Measurements from ENCODE around the gene MRM1.

MRM1 gene

GRCh38 chr17:36610474-36610873 lies 9.1 kb downstream of the MRM1 start:
- no peaks in the 10 kb centered on the region for H3K9me3 Mint-ChIP-seq
- H3K27ac Mint-ChIP-seq: no peak overlapping the region

GRCh38 chr17:36611345-36612072 lies 10.1 kb downstream of the MRM1 start:
- Mint-ChIP-seq H3K9me3 (no peaks in the 10 kb centered on the region), H3K36me3 (peaks cover 5% of the 10 kb centered on the region), H3K27ac (no peak overlapping the region), H3K4me3 (no peak overlapping the region), H3K4me1 (peaks cover 12% of the 10 kb centered on the region), H3K27me3 (peaks cover 3% of the 10 kb centered on the region)
- ATAC-seq (ENCODE audit: low read depth) (no peak), DNase-seq (ENCODE audit: low spot score in 2 of 2) (no peak)

More at GRCh38 chr17:36610474-36610873, 9.1 kb downstream of the MRM1 start:
- Mint-ChIP-seq H3K4me1 (peaks cover 19% of the 10 kb centered on the region), H3K27me3 (peaks cover 3% of the 10 kb centered on the region), H3K4me3 (no peak overlapping the region), H3K36me3 (peaks cover 9% of the 10 kb centered on the region)
- no peak for DNase-seq (ENCODE audit: low spot score in 2 of 2)
- no peak for ATAC-seq (ENCODE audit: low read depth)

- ATAC-seq (ENCODE audit: low read depth): no peak
- peaks cover 12% of the 10 kb centered on the region for H3K4me1 Mint-ChIP-seq
- peaks cover 5% of the 10 kb centered on the region for H3K36me3 Mint-ChIP-seq
- no peak overlapping the region for H3K4me3 Mint-ChIP-seq
- H3K27ac Mint-ChIP-seq: no peak overlapping the region
- H3K27me3 Mint-ChIP-seq: peaks cover 3% of the 10 kb centered on the region
- H3K9me3 Mint-ChIP-seq: no peaks in the 10 kb centered on the region
- DNase-seq (ENCODE audit: low spot score in 2 of 2): no peak
Observed at GRCh38 chr17:36612323-36612722, 10.9 kb downstream of the MRM1 start.

GRCh38 chr17:36613155-36613554 lies 11.8 kb downstream of the MRM1 start:
- H3K36me3 Mint-ChIP-seq: peaks cover under 1% of the 10 kb centered on the region
- H3K4me3 Mint-ChIP-seq: no peak overlapping the region
- no peak for ATAC-seq (ENCODE audit: low read depth)
- no peak for DNase-seq (ENCODE audit: low spot score in 2 of 2)
- H3K4me1 Mint-ChIP-seq: peaks cover 8% of the 10 kb centered on the region
- H3K27me3 Mint-ChIP-seq: peaks cover 7% of the 10 kb centered on the region
- H3K27ac Mint-ChIP-seq: no peak overlapping the region
- no peaks in the 10 kb centered on the region for H3K9me3 Mint-ChIP-seq

- Mint-ChIP-seq H3K36me3 (no peaks in the 10 kb centered on the region), H3K27ac (no peak overlapping the region), H3K4me3 (no peak overlapping the region), H3K4me1 (peaks cover 4% of the 10 kb centered on the region), H3K9me3 (no peaks in the 10 kb centered on the region), H3K27me3 (peaks cover 7% of the 10 kb centered on the region)
- ATAC-seq (ENCODE audit: low read depth) (no peak), DNase-seq (ENCODE audit: low spot score in 2 of 2) (no peak)
Observed at GRCh38 chr17:36614081-36614480, 12.7 kb downstream of the MRM1 start.

- Mint-ChIP-seq H3K36me3 (no peaks in the 10 kb centered on the region), H3K9me3 (no peaks in the 10 kb centered on the region), H3K27ac (no peak overlapping the region), H3K4me3 (no peak overlapping the region), H3K27me3 (peaks cover 7% of the 10 kb centered on the region), H3K4me1 (no peaks in the 10 kb centered on the region)
- no peak for ATAC-seq (ENCODE audit: low read depth)
- DNase-seq (ENCODE audit: low spot score in 2 of 2): no peak
Observed at GRCh38 chr17:36614933-36615332, 13.6 kb downstream of the MRM1 start.

- Mint-ChIP-seq H3K36me3 (no peaks in the 10 kb centered on the region), H3K4me1 (no peaks in the 10 kb centered on the region), H3K27me3 (peaks cover 7% of the 10 kb centered on the region), H3K27ac (no peak overlapping the region), H3K9me3 (no peaks in the 10 kb centered on the region), H3K4me3 (no peak overlapping the region)
- no peak for ATAC-seq (ENCODE audit: low read depth)
- no peak for DNase-seq (ENCODE audit: low spot score in 2 of 2)
Observed at GRCh38 chr17:36616061-36617029, 15.0 kb downstream of the MRM1 start.

- H3K4me1 Mint-ChIP-seq: peaks cover 2% of the 10 kb centered on the region
- DNase-seq (ENCODE audit: low spot score in 2 of 2): no peak
- peaks cover 2% of the 10 kb centered on the region for H3K36me3 Mint-ChIP-seq
- H3K27me3 Mint-ChIP-seq: peaks cover 7% of the 10 kb centered on the region
- no peak overlapping the region for H3K4me3 Mint-ChIP-seq
- H3K9me3 Mint-ChIP-seq: no peaks in the 10 kb centered on the region
- no peak overlapping the region for H3K27ac Mint-ChIP-seq
- ATAC-seq (ENCODE audit: low read depth): no peak
Observed at GRCh38 chr17:36617773-36618172, 16.4 kb downstream of the MRM1 start.

GRCh38 chr17:36623281-36623680 lies 21.9 kb downstream of the MRM1 start:
- Mint-ChIP-seq H3K9me3 (no peaks in the 10 kb centered on the region), H3K36me3 (peaks cover 2% of the 10 kb centered on the region), H3K27me3 (no peaks in the 10 kb centered on the region), H3K27ac (no peak overlapping the region), H3K4me1 (peaks cover 2% of the 10 kb centered on the region), H3K4me3 (no peak overlapping the region)
- no peak for ATAC-seq (ENCODE audit: low read depth)
- no peak for DNase-seq (ENCODE audit: low spot score in 2 of 2)

- ATAC-seq (ENCODE audit: low read depth): no peak
- Mint-ChIP-seq H3K4me3 (no peak overlapping the region), H3K27ac (no peak overlapping the region)
Observed at GRCh38 chr17:36625188-36625587, 23.8 kb downstream of the MRM1 start.

GRCh38 chr17:36627101-36627500 lies 25.7 kb downstream of the MRM1 start:
- peaks cover 5% of the 10 kb centered on the region for H3K4me1 Mint-ChIP-seq
- H3K36me3 Mint-ChIP-seq: peaks cover 2% of the 10 kb centered on the region
- no peak for ATAC-seq (ENCODE audit: low read depth)
- H3K4me3 Mint-ChIP-seq: no peak overlapping the region
- no peak overlapping the region for H3K27ac Mint-ChIP-seq
- DNase-seq (ENCODE audit: low spot score in 2 of 2): no peak
- no peaks in the 10 kb centered on the region for H3K9me3 Mint-ChIP-seq
- H3K27me3 Mint-ChIP-seq: peaks cover 2% of the 10 kb centered on the region

More at GRCh38 chr17:36625188-36625587, 23.8 kb downstream of the MRM1 start:
- H3K27me3 Mint-ChIP-seq: peaks cover 1% of the 10 kb centered on the region
- H3K4me1 Mint-ChIP-seq: peaks cover 8% of the 10 kb centered on the region
- H3K36me3 Mint-ChIP-seq: peaks cover 4% of the 10 kb centered on the region
- H3K9me3 Mint-ChIP-seq: no peaks in the 10 kb centered on the region
- no peak for DNase-seq (ENCODE audit: low spot score in 2 of 2)

- H3K27me3 Mint-ChIP-seq: peaks cover 10% of the 10 kb centered on the region
- no peak overlapping the region for H3K4me3 Mint-ChIP-seq
- no peak overlapping the region for H3K27ac Mint-ChIP-seq
- no peaks in the 10 kb centered on the region for H3K9me3 Mint-ChIP-seq
- ATAC-seq (ENCODE audit: low read depth) (no peak), DNase-seq (ENCODE audit: low spot score in 2 of 2) (no peak)
- H3K4me1 Mint-ChIP-seq: peaks cover 5% of the 10 kb centered on the region
- H3K36me3 Mint-ChIP-seq: peaks cover 2% of the 10 kb centered on the region
Observed at GRCh38 chr17:36628576-36628975, 27.2 kb downstream of the MRM1 start.

- Mint-ChIP-seq H3K9me3 (no peaks in the 10 kb centered on the region), H3K27ac (no peak overlapping the region), H3K27me3 (peaks cover 10% of the 10 kb centered on the region), H3K36me3 (peaks cover 2% of the 10 kb centered on the region), H3K4me3 (no peak overlapping the region), H3K4me1 (peaks cover 5% of the 10 kb centered on the region)
- peak; percentile 91 for ATAC-seq (ENCODE audit: low read depth)
- DNase-seq (ENCODE audit: low spot score in 2 of 2): peak; percentile 84 to 94
Observed at GRCh38 chr17:36629252-36629847, 28.0 kb downstream of the MRM1 start.

GRCh38 chr17:36629970-36630502 lies 28.7 kb downstream of the MRM1 start:
- ATAC-seq (ENCODE audit: low read depth) (no peak), DNase-seq (ENCODE audit: low spot score in 2 of 2) (no peak)
- Mint-ChIP-seq H3K4me3 (no peak overlapping the region), H3K9me3 (no peaks in the 10 kb centered on the region), H3K27ac (no peak overlapping the region), H3K27me3 (peaks cover 11% of the 10 kb centered on the region), H3K4me1 (peaks cover 5% of the 10 kb centered on the region), H3K36me3 (peaks cover 2% of the 10 kb centered on the region)

All from memory B cell (primary cell).